Measurements from ENCODE around the gene FN1.

- no peak for TF ChIP-seq CTCF (IDR thresholded peaks at IDR 0.05)
- no peak for TF ChIP-seq POLR2AphosphoS5 (IDR thresholded peaks at IDR 0.05)
Observed at GRCh38 chr2:215313255-215313613, 122.6 kb downstream of the FN1 start.

Measured in transverse colon (tissue), 4 donors.